GM12872 (cell line): ENCODE measurements around the gene KPNB1.

Source experiments
- CTCF ChIP-seq: IDR thresholded peaks from 3 replicates; pipeline ENCODE4 v1.5.1; 2011; ENCODE audit warnings: low read depth, mild to moderate bottlenecking, low read length, moderate library complexity; ENCODE audit not compliant: insufficient read depth

KPNB1 gene

GRCh38 chr17:47669081-47669480 is 19.4 kb downstream of the KPNB1 start:
- TF ChIP-seq CTCF = no peak

GRCh38 chr17:47670064-47670463 is 20.3 kb downstream of the KPNB1 start:
- TF ChIP-seq CTCF = no peak

GRCh38 chr17:47674499-47674898 is 24.8 kb downstream of the KPNB1 start:
- no peak for TF ChIP-seq CTCF

- no peak for TF ChIP-seq CTCF
These were observed 25.9 kb downstream of the KPNB1 start for GRCh38 chr17:47675380-47676198.

GRCh38 chr17:47676199-47676472 is 26.4 kb downstream of the KPNB1 start:
- TF ChIP-seq CTCF = no peak

GRCh38 chr17:47676510-47677165 is 26.9 kb downstream of the KPNB1 start:
- TF ChIP-seq CTCF = no peak

GRCh38 chr17:47678196-47678595 is 28.5 kb downstream of the KPNB1 start:
- TF ChIP-seq CTCF = no peak
